ENCODE results near the gene AQP12B. TPM values are rescaled to one million over a fixed set of nuclear protein-coding genes. Genes with fewer than 3 reads are reported as not detected.

AQP12B gene
- total and polyA plus RNA-seq, 9 of the 15 experiments (the other 6 are each of a cell fraction or from before 2014, with no cell fraction given): not detected

- H3K9ac ChIP-seq (ENCODE audit: insufficient read depth in 1 of 2, low read depth in 2 of 2, low read length in 2 of 2): no peak overlapping the region
- H3K4me3 ChIP-seq: no peak overlapping the region
- ChIA-PET CTCF (ENCODE audit: low intra/inter-chr PET ratio) (no interaction called here), POLR2A (no interaction called here)
- intact Hi-C loops (cut with micrococcal nuclease): no loop called here
- ATAC-seq: no peak
- peaks cover 3 to 44% of the 10 kb centered on the region in 2 experiments; a peak in 4 of 5 replicates for H3K27me3 ChIP-seq (ENCODE audit: control insufficient read depth in 2 of 2, insufficient read depth in 2 of 2, low read length in 2 of 2)
- H3K9me1 ChIP-seq (ENCODE audit: control insufficient read depth, insufficient read depth, low read length): no peaks in the 10 kb centered on the region
- H3K36me3 ChIP-seq (ENCODE audit: control insufficient read depth, insufficient read depth, low read length): no peaks in the 10 kb centered on the region
- no peaks in the 10 kb centered on the region for H3K9me3 ChIP-seq (replicated peaks; ENCODE audit: control insufficient read depth, insufficient read depth, low read depth, low read length)
- no peak for DNase-seq (ENCODE audit: extremely low read depth in 1 of 4, low spot score in 3 of 4)
- H4K20me1 ChIP-seq (replicated peaks; ENCODE audit: control insufficient read depth, insufficient read depth, low read length): no peaks in the 10 kb centered on the region
- H3K27ac ChIP-seq (ENCODE audit: extremely low read depth, low read depth, low read length): no peak overlapping the region
- peaks cover 0 to 7% of the 10 kb centered on the region in 2 experiments; a peak in 1 of 5 replicates for H3K4me1 ChIP-seq (replicated peaks in 1 of 2; ENCODE audit: control insufficient read depth in 2 of 2, insufficient read depth in 2 of 2, low read length in 2 of 2)
- H3K4me2 ChIP-seq (ENCODE audit: insufficient read depth, low read length): no peak overlapping the region
- H3K79me2 ChIP-seq (ENCODE audit: control insufficient read depth, insufficient read depth, low read length): no peaks in the 10 kb centered on the region
- no TSS peak for BruUV-seq (replicated peaks)
- FAIRE-seq: no peak
- TF ChIP-seq MAX (CRISPR knock-in tag; IDR thresholded peaks at IDR 0.05) (no peak), NFIX (CRISPR knock-in tag; IDR thresholded peaks at IDR 0.05; ENCODE audit: low read depth) (no peak), CTCF (IDR thresholded peaks at IDR 0.05 in 2 of 3, conservative IDR thresholded peaks at IDR 0.05 in 1 of 3; ENCODE audit: insufficient read depth in 2 of 3, low read depth in 1 of 3, low read length in 3 of 3) (no peak), ZNF232 (CRISPR knock-in tag; IDR thresholded peaks at IDR 0.05) (no peak), SAFB (IDR thresholded peaks at IDR 0.05; ENCODE audit: borderline replicate concordance, low read depth, low read length) (no peak), SNIP1 (IDR thresholded peaks at IDR 0.05; ENCODE audit: low read depth) (no peak), ZNF436 (CRISPR knock-in tag; IDR thresholded peaks at IDR 0.05) (no peak), ZNF146 (CRISPR knock-in tag; IDR thresholded peaks at IDR 0.05; ENCODE audit: unreplicated experiment) (no peak)
- whole genome bisulfite sequencing (ENCODE audit: insufficient coverage, low coverage, missing lambda C conversion rate): 2% methylated on average over 3 of the region's 3 CpGs
- no peak overlapping the region for H2AFZ ChIP-seq (ENCODE audit: low read depth, low read length)
- in situ Hi-C loops (cut with MboI): no loop called here
Observed at GRCh38 chr2:240651185-240651584, 31.5 kb downstream of the AQP12B start.
